ENCODE data around the gene CLEC4G. TPM values are rescaled to one million over a fixed set of nuclear protein-coding genes. Genes with fewer than 3 reads are reported as not detected.

The CLEC4G gene
- total RNA-seq, 4 donors from 2014 or later = 0.55 to 1.1 TPM; not detected in 2

GRCh38 chr19:7734220-7735203 lies 2.6 kb upstream of the CLEC4G start:
- H3K36me3 ChIP-seq = no peaks in the 10 kb centered on the region
- intact Hi-C loops (cut with DNase I; ENCODE audit: low total_unique reads) = no loop called here
- no peak overlapping the region for H3K4me3 ChIP-seq
- no peak for TF ChIP-seq CTCF (IDR thresholded peaks at IDR 0.05)
- TF ChIP-seq POLR2AphosphoS5 (IDR thresholded peaks at IDR 0.05) = no peak
- TF ChIP-seq POLR2A (IDR thresholded peaks at IDR 0.05) = no peak
- TF ChIP-seq EP300 (IDR thresholded peaks at IDR 0.05; ENCODE audit: low read depth) = no peak
- peaks cover 0 to 7% (median 0%) of the 10 kb centered on the region in 4 donors for H3K4me1 ChIP-seq
- H3K27ac ChIP-seq = no peak overlapping the region
- no peaks in the 10 kb centered on the region for H3K9me3 ChIP-seq
- WGBS, 2 donors (ENCODE audit: low coverage in 1 of 2) = 51 to 79% methylated on average over 2 to 12 of the region's 12 CpGs
- H3K27me3 ChIP-seq = peaks cover 31% of the 10 kb centered on the region
- no peak for DNase-seq
- in situ Hi-C loops (cut with MboI; ENCODE audit: low pct_ligation_motif_present in 1 of 4, low pct_unique_long_range_greater_than_20kb in 1 of 4, low sequenced_read_pairs in 3 of 4) = no loop called here

- TF ChIP-seq EP300 (IDR thresholded peaks at IDR 0.05; ENCODE audit: low read depth) = no peak
- TF ChIP-seq POLR2A (IDR thresholded peaks at IDR 0.05) = no peak
- no peak for TF ChIP-seq POLR2AphosphoS5 (IDR thresholded peaks at IDR 0.05)
- no peak for TF ChIP-seq CTCF (IDR thresholded peaks at IDR 0.05)
- H3K36me3 ChIP-seq = no peaks in the 10 kb centered on the region
- H3K27ac ChIP-seq = no peak overlapping the region
- peaks cover 0 to 7% (median 0%) of the 10 kb centered on the region in 4 donors for H3K4me1 ChIP-seq
- no peaks in the 10 kb centered on the region for H3K9me3 ChIP-seq
- WGBS, 2 donors (ENCODE audit: low coverage in 1 of 2) = 29 to 65% methylated on average over 1 to 6 of the region's 6 CpGs
- in situ Hi-C loops (cut with MboI; ENCODE audit: low pct_ligation_motif_present in 1 of 4, low pct_unique_long_range_greater_than_20kb in 1 of 4, low sequenced_read_pairs in 3 of 4) (no loop called here), intact Hi-C loops (cut with DNase I; ENCODE audit: low total_unique reads) (no loop called here)
- peaks cover 43% of the 10 kb centered on the region for H3K27me3 ChIP-seq
- no peak overlapping the region for H3K4me3 ChIP-seq
- no peak for DNase-seq
Observed at GRCh38 chr19:7733376-7733775, 1.5 kb upstream of the CLEC4G start.

DNA sequence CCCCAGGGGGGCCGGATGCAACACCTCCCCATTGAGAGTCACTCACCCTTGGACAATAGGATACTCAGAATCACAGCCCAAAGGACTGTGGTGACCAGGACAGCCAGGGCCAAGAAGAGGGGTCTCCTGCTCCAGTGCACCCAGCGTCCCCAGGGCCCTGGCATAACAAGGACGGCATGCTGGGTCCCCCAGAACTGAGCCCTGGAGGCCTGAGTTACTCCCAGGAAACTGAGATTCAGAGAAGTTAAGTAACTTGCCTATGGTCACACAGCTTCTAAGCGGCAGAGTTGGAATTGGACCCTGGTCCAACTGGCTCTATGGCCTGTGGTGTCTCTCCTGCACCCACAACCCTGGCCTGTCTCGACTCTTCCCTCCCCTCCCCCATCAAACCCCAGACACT lies 295 bp downstream of the CLEC4G start:
- Histone ChIP-seq H3K4me3 (no peak overlapping the region), H3K4me1 (peaks cover 0 to 7% (median 0%) of the 10 kb centered on the region in 4 donors), H3K9me3 (no peaks in the 10 kb centered on the region), H3K36me3 (no peaks in the 10 kb centered on the region), H3K27me3 (peaks cover 54% of the 10 kb centered on the region), H3K27ac (no peak overlapping the region)
- no peak for DNase-seq
- WGBS, 2 donors (ENCODE audit: low coverage in 1 of 2) = 65% methylated on average over 5 of the region's 5 CpGs; no CpG with 5 or more reads in 1 of the 2 donors
- intact Hi-C loops (cut with DNase I; ENCODE audit: low total_unique reads) = no loop called here
- TF ChIP-seq POLR2AphosphoS5 (IDR thresholded peaks at IDR 0.05) (no peak), POLR2A (IDR thresholded peaks at IDR 0.05) (no peak), CTCF (IDR thresholded peaks at IDR 0.05) (no peak), EP300 (IDR thresholded peaks at IDR 0.05; ENCODE audit: low read depth) (no peak)
- in situ Hi-C loops (cut with MboI; ENCODE audit: low pct_ligation_motif_present in 1 of 4, low pct_unique_long_range_greater_than_20kb in 1 of 4, low sequenced_read_pairs in 3 of 4) = no loop called here

GRCh38 chr19:7731218-7731595 lies 703 bp downstream of the CLEC4G start:
- peaks cover 0 to 7% (median 0%) of the 10 kb centered on the region in 4 donors for H3K4me1 ChIP-seq
- DNase-seq = no peak
- 70% methylated on average over 33 of the region's 39 CpGs; no CpG with 5 or more reads in 1 of the 2 donors for WGBS, 2 donors (ENCODE audit: low coverage in 1 of 2)
- in situ Hi-C loops (cut with MboI; ENCODE audit: low pct_ligation_motif_present in 1 of 4, low pct_unique_long_range_greater_than_20kb in 1 of 4, low sequenced_read_pairs in 3 of 4) (no loop called here), intact Hi-C loops (cut with DNase I; ENCODE audit: low total_unique reads) (no loop called here)
- TF ChIP-seq POLR2A (IDR thresholded peaks at IDR 0.05) (no peak), CTCF (IDR thresholded peaks at IDR 0.05) (no peak), POLR2AphosphoS5 (IDR thresholded peaks at IDR 0.05) (no peak), EP300 (IDR thresholded peaks at IDR 0.05; ENCODE audit: low read depth) (no peak)
- H3K27ac ChIP-seq = no peak overlapping the region
- no peak overlapping the region for H3K4me3 ChIP-seq
- H3K36me3 ChIP-seq = no peaks in the 10 kb centered on the region
- H3K9me3 ChIP-seq = no peaks in the 10 kb centered on the region
- H3K27me3 ChIP-seq = peaks cover 54% of the 10 kb centered on the region
